GM21526 (cell line): ENCODE data around the gene EMX2.
"Not testable (repeated sequence)": the region's sequence is repeated elsewhere in the genome, so short reads cannot be mapped to it uniquely, and the experiment has no call there.

Source experiments
- ATAC-seq: cut with Tn5 transposase; IDR thresholded peaks from one replicate; pipeline ENCODE4 v1.9.1; 2021; ENCODE audit warnings: moderate library complexity; ENCODE audit not compliant: unreplicated experiment, low FRiP score

EMX2 gene

GRCh38 chr10:117554241-117554814 is 11.8 kb downstream of the EMX2 start:
- no peak for ATAC-seq

- ATAC-seq, result no peak
Observed at GRCh38 chr10:117555017-117555416, 12.5 kb downstream of the EMX2 start.

- ATAC-seq, result no peak
Observed at GRCh38 chr10:117555863-117556262, 13.3 kb downstream of the EMX2 start.

- no peak for ATAC-seq
Observed at GRCh38 chr10:117556356-117556755, 13.8 kb downstream of the EMX2 start.

- no peak for ATAC-seq
Observed at GRCh38 chr10:117559712-117560111, 17.2 kb downstream of the EMX2 start.

GRCh38 chr10:117560942-117561341 is 18.4 kb downstream of the EMX2 start:
- ATAC-seq, result no peak

GRCh38 chr10:117562220-117562619 is 19.7 kb downstream of the EMX2 start:
- ATAC-seq, result no peak

GRCh38 chr10:117562896-117563737 is 20.6 kb downstream of the EMX2 start:
- no peak for ATAC-seq

GRCh38 chr10:117563780-117564179 is 21.2 kb downstream of the EMX2 start:
- no peak for ATAC-seq

GRCh38 chr10:117565068-117565467 is 22.5 kb downstream of the EMX2 start:
- ATAC-seq, result no peak

- no peak for ATAC-seq
Observed at GRCh38 chr10:117568334-117568733, 25.8 kb downstream of the EMX2 start.

GRCh38 chr10:117569610-117570390 is 27.3 kb downstream of the EMX2 start:
- no peak for ATAC-seq

- ATAC-seq, result no peak
Observed at GRCh38 chr10:117570880-117571279, 28.3 kb downstream of the EMX2 start.

- ATAC-seq, result no peak
Observed at GRCh38 chr10:117574498-117575146, 32.1 kb downstream of the EMX2 start.

GRCh38 chr10:117578490-117578889 is 35.9 kb downstream of the EMX2 start:
- no peak for ATAC-seq

GRCh38 chr10:117578999-117579590 is 36.5 kb downstream of the EMX2 start:
- ATAC-seq, result no peak

GRCh38 chr10:117581961-117582360 is 39.4 kb downstream of the EMX2 start:
- no peak for ATAC-seq

- not testable (repeated sequence) for ATAC-seq
Observed at GRCh38 chr10:117584831-117585230, 42.3 kb downstream of the EMX2 start.

GRCh38 chr10:117587036-117587435 is 44.5 kb downstream of the EMX2 start:
- no peak for ATAC-seq

- no peak for ATAC-seq
Observed at GRCh38 chr10:117590101-117590875, 47.7 kb downstream of the EMX2 start.
